ENCODE measurements around the gene ACTN1.
"Not testable (repeated sequence)": the region's sequence is repeated elsewhere in the genome, so short reads cannot be mapped to it uniquely, and the experiment has no call there.

Gene ACTN1

DNA sequence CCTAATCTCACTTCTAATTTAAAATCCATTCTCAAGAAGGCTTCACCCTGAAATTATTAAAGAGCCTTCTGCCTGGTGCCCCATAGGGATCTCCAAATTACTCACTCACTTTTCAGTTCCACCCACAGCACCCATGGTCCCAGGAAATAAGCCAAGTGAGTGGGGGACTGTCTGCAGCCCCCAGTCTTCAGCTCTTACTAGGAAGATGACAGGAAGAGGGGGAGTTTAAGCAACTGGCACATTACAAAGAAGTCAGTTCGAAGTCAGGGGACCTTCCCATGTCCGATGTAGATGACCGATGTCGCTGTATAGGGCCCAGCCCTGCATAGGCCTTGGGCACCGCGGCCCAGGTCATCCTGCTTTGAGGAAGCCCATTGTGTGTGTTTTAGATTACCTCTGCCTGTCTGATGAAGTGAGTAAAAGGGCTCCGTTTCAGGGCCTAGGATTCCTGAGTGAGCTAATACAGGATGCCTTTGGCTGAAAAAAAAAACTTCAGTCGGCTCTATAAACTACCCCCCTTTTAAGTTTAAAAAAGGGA is 1.9 kb downstream of the ACTN1 start:
- TF ChIP-seq, protein P1, sequence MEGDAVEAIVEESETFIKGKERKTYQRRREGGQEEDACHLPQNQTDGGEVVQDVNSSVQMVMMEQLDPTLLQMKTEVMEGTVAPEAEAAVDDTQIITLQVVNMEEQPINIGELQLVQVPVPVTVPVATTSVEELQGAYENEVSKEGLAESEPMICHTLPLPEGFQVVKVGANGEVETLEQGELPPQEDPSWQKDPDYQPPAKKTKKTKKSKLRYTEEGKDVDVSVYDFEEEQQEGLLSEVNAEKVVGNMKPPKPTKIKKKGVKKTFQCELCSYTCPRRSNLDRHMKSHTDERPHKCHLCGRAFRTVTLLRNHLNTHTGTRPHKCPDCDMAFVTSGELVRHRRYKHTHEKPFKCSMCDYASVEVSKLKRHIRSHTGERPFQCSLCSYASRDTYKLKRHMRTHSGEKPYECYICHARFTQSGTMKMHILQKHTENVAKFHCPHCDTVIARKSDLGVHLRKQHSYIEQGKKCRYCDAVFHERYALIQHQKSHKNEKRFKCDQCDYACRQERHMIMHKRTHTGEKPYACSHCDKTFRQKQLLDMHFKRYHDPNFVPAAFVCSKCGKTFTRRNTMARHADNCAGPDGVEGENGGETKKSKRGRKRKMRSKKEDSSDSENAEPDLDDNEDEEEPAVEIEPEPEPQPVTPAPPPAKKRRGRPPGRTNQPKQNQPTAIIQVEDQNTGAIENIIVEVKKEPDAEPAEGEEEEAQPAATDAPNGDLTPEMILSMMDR (IDR thresholded peaks at IDR 0.05; ENCODE audit: extremely low read depth, insufficient read depth, missing control alignments): no peak
- DNase-seq (ENCODE audit: low spot score): no peak
- in situ Hi-C loops (cut with MboI; ENCODE audit: low pct_unique_long_range_greater_than_20kb, low sequenced_read_pairs, unreplicated experiment): no loop called here

DNA sequence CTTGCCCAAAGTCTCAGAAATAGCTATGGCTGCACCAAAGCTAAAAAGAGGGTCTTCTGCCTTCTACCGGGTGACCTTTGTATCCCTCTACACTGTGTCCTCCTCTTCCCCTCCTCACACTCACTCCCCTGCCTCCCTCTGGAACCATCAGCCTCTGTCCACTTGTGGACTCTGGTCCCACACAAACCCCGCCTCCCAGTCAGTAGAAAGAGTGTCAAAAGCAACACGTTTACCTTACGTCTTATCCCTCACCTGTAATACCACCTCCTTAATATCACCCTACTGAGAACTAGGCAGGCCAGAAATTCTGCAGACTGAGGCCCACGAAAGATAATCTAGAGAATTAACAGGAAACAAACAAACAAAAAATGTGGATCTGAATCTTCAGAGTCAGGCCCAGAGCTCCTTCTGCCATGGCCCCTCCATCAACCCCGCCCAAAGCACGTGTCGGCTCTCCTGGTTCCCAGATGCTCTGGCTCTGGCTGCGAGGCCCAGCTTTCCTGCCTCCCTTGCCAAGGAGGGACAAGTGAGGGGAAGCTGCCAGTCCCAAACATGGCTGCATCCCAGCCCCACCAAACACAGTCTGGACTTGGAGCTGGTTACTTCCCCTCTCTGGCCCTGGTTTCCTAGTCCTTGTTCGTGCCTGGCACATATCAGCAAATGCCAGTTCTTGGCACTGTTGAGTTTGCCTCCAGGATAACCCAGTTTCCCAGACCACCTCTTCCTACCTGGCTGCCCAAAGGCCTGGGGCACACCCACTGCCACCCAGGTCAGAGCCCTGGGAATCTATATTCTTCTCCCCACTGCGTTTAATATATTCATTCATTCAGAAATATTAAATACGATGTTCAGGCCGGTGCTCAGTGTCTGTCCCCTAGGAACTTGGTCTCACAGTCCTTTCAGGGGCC is 2.7 kb downstream of the ACTN1 start:
- no peak for DNase-seq (ENCODE audit: low spot score)
- in situ Hi-C loops (cut with MboI; ENCODE audit: low pct_unique_long_range_greater_than_20kb, low sequenced_read_pairs, unreplicated experiment): no loop called here
- TF ChIP-seq, protein P1 (IDR thresholded peaks at IDR 0.05; ENCODE audit: extremely low read depth, insufficient read depth, missing control alignments): no peak

DNA sequence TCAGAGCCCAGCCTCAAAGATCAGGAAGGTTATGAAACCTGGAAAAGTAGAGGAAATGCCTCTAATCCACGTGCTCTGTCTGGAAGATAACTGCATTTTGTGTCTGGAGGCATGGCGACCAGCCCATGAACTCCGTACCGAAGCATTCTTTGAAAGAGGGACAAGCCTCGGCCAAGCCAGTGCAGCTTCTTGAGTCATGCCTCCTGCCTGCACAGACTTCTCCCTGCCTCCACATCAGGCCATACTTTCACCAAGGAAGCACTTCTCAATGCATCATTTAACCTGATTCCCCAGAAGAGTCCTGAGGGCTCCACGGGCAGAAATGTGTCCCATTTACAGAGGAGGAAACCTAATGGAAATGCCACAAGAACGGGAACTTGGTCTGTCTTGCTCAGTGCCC is 3.4 kb downstream of the ACTN1 start:
- DNase-seq (ENCODE audit: low spot score): no peak
- in situ Hi-C loops (cut with MboI; ENCODE audit: low pct_unique_long_range_greater_than_20kb, low sequenced_read_pairs, unreplicated experiment): no loop called here
- TF ChIP-seq, protein P1 (IDR thresholded peaks at IDR 0.05; ENCODE audit: extremely low read depth, insufficient read depth, missing control alignments): no peak

DNA sequence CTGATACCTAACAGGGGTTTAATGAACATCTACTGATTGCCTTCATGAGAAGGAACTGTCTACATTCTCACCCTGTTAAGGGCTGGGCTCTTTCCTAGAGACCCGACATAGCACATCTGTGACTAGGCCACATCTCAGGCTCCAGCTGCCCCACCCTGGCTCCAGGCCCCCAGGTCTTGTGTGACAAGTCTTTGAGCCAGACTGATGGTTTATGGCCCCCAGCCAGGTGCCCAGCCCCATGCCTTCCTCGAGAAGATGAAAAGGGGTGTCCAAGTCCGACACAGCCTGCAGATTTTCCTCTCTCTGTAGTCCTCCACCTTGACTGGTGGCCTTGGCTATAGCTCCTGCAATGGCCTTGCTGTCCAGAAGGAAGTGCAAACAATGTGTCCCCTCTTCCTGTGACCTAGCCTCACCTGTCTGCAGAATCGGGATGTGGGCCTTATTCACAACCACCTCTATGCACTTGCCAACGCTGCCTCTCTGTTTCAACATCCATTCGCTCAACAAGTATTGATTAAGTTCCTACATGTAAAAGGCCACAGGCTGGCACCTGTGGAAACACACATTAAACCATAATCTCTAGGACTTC is 4.2 kb downstream of the ACTN1 start:
- DNase-seq (ENCODE audit: low spot score): no peak
- in situ Hi-C loops (cut with MboI; ENCODE audit: low pct_unique_long_range_greater_than_20kb, low sequenced_read_pairs, unreplicated experiment): no loop called here
- TF ChIP-seq, protein P1 (IDR thresholded peaks at IDR 0.05; ENCODE audit: extremely low read depth, insufficient read depth, missing control alignments): no peak

DNA sequence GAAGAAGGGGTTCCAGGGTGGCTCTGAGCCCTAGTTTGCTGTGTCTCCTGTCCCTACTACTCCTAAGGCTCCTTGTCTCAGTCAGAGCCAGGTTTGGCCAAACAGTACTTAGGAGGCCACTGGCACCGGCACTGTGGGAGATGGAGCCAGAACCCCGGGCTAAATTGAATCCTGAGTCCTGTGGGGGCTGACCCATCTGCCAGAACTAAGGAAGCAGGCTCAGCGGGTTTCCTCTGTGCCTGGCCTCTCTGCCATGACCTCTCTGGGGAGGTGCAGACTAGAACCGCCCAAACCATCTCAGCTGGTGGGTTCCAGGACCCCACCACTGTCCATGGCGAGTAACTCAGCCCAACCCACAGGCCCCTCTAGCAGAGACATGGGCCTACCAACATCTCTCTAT is 5.5 kb downstream of the ACTN1 start:
- in situ Hi-C loops (cut with MboI; ENCODE audit: low pct_unique_long_range_greater_than_20kb, low sequenced_read_pairs, unreplicated experiment): no loop called here
- TF ChIP-seq, protein P1 (IDR thresholded peaks at IDR 0.05; ENCODE audit: extremely low read depth, insufficient read depth, missing control alignments): no peak
- no peak for DNase-seq (ENCODE audit: low spot score)

DNA sequence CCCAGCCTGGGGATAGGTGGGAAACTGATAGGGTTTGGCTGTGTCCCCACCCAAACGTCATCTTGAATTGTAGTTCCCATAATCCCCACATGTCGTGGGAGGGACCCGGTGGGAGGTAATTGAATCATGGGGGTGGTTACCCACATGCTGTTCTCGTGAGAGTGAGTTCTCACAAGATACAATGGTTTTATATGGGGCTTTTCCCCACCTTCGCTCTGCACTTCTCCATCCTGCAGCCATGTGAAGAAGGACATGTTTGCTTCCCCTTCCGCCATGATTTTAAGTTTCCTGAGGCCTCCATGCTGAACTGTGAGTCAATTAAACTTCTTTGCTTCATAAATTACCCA is 5.9 kb downstream of the ACTN1 start:
- in situ Hi-C loops (cut with MboI; ENCODE audit: low pct_unique_long_range_greater_than_20kb, low sequenced_read_pairs, unreplicated experiment); DNase-seq (ENCODE audit: low spot score): not testable (repeated sequence)

Measured in GM13977 (cell line).